Naive thymus-derived CD4-positive, alpha-beta T cell (primary cell): ENCODE data around the gene CCDC6. TPM values are rescaled to one million over a fixed set of nuclear protein-coding genes. Genes with fewer than 3 reads are reported as not detected.
"Not testable (repeated sequence)": the region's sequence is repeated elsewhere in the genome, so short reads cannot be mapped to it uniquely, and the experiment has no call there.

Experiments
- ATAC-seq: fragments of 150-1000 bp; cut with Tn5 transposase; 2 replicates; pipeline ENCODE4 v1.10.0; 2021; ENCODE audit warnings: mild to moderate bottlenecking, moderate library complexity
- CTCF ChIA-PET: fragments of 350-600 bp; sonication (Branson Sonifier 250); formaldehyde crosslinking; loops from one replicate; lab custom pipeline; 2021; ENCODE audit warnings: antibody characterized with exemption; lab: Charles Lee
- POLR2A ChIA-PET: fragments of 350-600 bp; sonication (Branson Sonifier 250); formaldehyde crosslinking; loops from one replicate; lab custom pipeline; 2021; ENCODE audit warnings: antibody characterized with exemption, inconsistent platforms; lab: Charles Lee
- DNase-seq, 9 donors: peaks; one replicate each; pipeline versions ENCODE4 v3.0.0 to v3.0.0-alpha.2; 2020 to 2022; ENCODE audit warnings: mixed read lengths in 1 of 9
- H3K27ac ChIP-seq: one replicate; pipeline ENCODE4 v1.7.0; 2013; ENCODE audit warnings: mild to moderate bottlenecking, low read depth, low read length, moderate library complexity
- H3K27me3 ChIP-seq, 2 donors: one replicate each; pipeline ENCODE4 v1.7.0; 2013; ENCODE audit warnings: low read length in 2 of 2, mild to moderate bottlenecking in 2 of 2, moderate library complexity in 2 of 2; ENCODE audit not compliant: control insufficient read depth in 2 of 2, insufficient read depth in 2 of 2
- H3K36me3 ChIP-seq, 3 experiments: 1 replicate in 2 of 3; 2 replicates in 1 of 3; pipeline ENCODE4 v1.7.0; 2013; ENCODE audit warnings: low read length in 3 of 3, mild to moderate bottlenecking in 3 of 3, moderate library complexity in 1 of 3; ENCODE audit not compliant: insufficient read depth in 3 of 3, control insufficient read depth in 2 of 3
- H3K4me1 ChIP-seq, 2 donors: one replicate each; pipeline ENCODE4 v1.7.0; 2013; ENCODE audit warnings: low read length in 2 of 2, mild to moderate bottlenecking in 2 of 2, moderate library complexity in 1 of 2; ENCODE audit not compliant: control insufficient read depth in 2 of 2, insufficient read depth in 2 of 2
- H3K4me3 ChIP-seq: 2 replicates; pipeline ENCODE4 v1.7.0; 2013; ENCODE audit warnings: mild to moderate bottlenecking, low read length
- H3K9me3 ChIP-seq, 3 experiments: 1 replicate in 2 of 3; 2 replicates in 1 of 3; pipeline ENCODE4 v1.7.0; 2013; ENCODE audit warnings: low read length in 3 of 3; ENCODE audit not compliant: control insufficient read depth in 2 of 3
- H3K27ac Mint-ChIP-seq, 9 donors: one replicate each; pipeline ENCODE4 v1.8.0; 2020 to 2022; ENCODE audit warnings: mixed read lengths in 9 of 9, mild to moderate bottlenecking in 8 of 9, moderate library complexity in 5 of 9, inconsistent platforms in 2 of 9
- H3K27me3 Mint-ChIP-seq, 5 donors: one replicate each; pipeline ENCODE4 v1.8.0; 2021 to 2022; ENCODE audit warnings: mixed read lengths in 5 of 5, mild to moderate bottlenecking in 1 of 5
- H3K36me3 Mint-ChIP-seq, 5 donors: one replicate each; pipeline ENCODE4 v1.8.0; 2020 to 2022; ENCODE audit warnings: mixed read lengths in 5 of 5, mild to moderate bottlenecking in 3 of 5, inconsistent platforms in 1 of 5
- H3K4me1 Mint-ChIP-seq, 7 donors: one replicate each; pipeline ENCODE4 v1.8.0; 2020 to 2022; ENCODE audit warnings: mixed read lengths in 7 of 7, mild to moderate bottlenecking in 3 of 7, inconsistent platforms in 1 of 7
- H3K4me3 Mint-ChIP-seq, 10 donors: one replicate each; pipeline ENCODE4 v1.8.0; 2020 to 2022; ENCODE audit warnings: mild to moderate bottlenecking in 10 of 10, mixed read lengths in 10 of 10, moderate library complexity in 6 of 10, inconsistent platforms in 2 of 10
- H3K9me3 Mint-ChIP-seq, 11 donors: one replicate each; pipeline ENCODE4 v1.8.0; 2020 to 2022; ENCODE audit warnings: mixed read lengths in 11 of 11, mild to moderate bottlenecking in 4 of 11, inconsistent platforms in 1 of 11, moderate library complexity in 1 of 11
- intact Hi-C, 2 donors: fragments of 100-400 bp; cut with micrococcal nuclease; formaldehyde crosslinking; loops; one replicate each; pipeline ENCODE4 v1.15.1; 2023
- polyA plus RNA-seq, 2 donors: library from polyadenylated mRNA; unstranded; fragments of 300-500 nt; fragmentation: Illumina TruSeq; gene quantifications; one replicate each; pipeline ENCODE4 v1.2.3, GENCODE V29; 2021
- total RNA-seq, 6 experiments: library from RNA in 5 of 6; stranded (reverse) in 5 of 6; gene quantifications; 1 replicate in 5 of 6; 2 replicates in 1 of 6; pipeline ENCODE4 v1.2.3 and lab custom pipeline; 2021 to 2026

The CCDC6 gene
- total and polyA plus RNA-seq, 7 experiments from 2014 or later, result 4.2 to 34.3 (median 21.0) TPM

- no peak overlapping the region for H3K27ac ChIP-seq
- no peak for DNase-seq
- no peak for ATAC-seq
- no peak overlapping the region for H3K27ac Mint-ChIP-seq
- peaks cover 0 to 33% (median 16%) of the 10 kb centered on the region in 3 experiments for H3K36me3 ChIP-seq
- peaks cover 0 to 2% (median 0%) of the 10 kb centered on the region in 7 donors for H3K4me1 Mint-ChIP-seq
- no peaks in the 10 kb centered on the region for H3K9me3 ChIP-seq
- H3K4me1 ChIP-seq, result no peaks in the 10 kb centered on the region
- H3K4me3 ChIP-seq, result no peak overlapping the region
- peaks cover 0 to 2% (median 0%) of the 10 kb centered on the region in 11 donors for H3K9me3 Mint-ChIP-seq
- CTCF ChIA-PET, result no interaction called here
- intact Hi-C loops, result no loop called here
- no peak overlapping the region for H3K4me3 Mint-ChIP-seq
- H3K27me3 Mint-ChIP-seq, result no peaks in the 10 kb centered on the region
- POLR2A ChIA-PET, result no interaction called here
- no peaks in the 10 kb centered on the region for H3K27me3 ChIP-seq
- peaks cover 10 to 54% (median 37%) of the 10 kb centered on the region in 5 donors for H3K36me3 Mint-ChIP-seq
Measured at GRCh38 chr10:59791601-59792000, 114.8 kb downstream of the CCDC6 start.

DNA sequence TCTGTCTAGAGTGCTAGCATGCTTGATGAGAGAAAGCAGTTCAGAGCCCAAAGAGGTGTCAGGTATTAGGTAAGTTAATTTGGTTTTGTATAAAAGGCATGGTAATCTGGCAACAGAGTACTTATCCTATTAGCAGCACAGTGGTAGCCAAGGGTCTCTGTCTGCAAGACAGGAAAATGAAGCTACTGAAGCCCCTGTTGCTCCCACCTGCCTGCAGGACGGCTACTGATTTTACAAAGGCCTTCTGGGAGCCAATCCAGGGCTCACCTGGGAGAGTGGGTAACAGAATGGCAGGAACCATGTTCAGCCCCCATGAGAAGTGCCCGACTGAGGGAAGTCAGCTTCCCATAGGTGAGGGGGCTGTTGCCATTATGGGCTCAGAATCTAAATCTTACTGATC, 116.3 kb downstream of the CCDC6 start:
- H3K4me1 Mint-ChIP-seq, H3K9me3 ChIP-seq, H3K4me3 ChIP-seq, H3K9me3 Mint-ChIP-seq, ATAC-seq, POLR2A ChIA-PET, H3K4me1 ChIP-seq, DNase-seq, CTCF ChIA-PET, intact Hi-C loops, H3K27me3 ChIP-seq, H3K27ac ChIP-seq, H3K4me3 Mint-ChIP-seq, H3K27me3 Mint-ChIP-seq: not testable (repeated sequence)
- Mint-ChIP-seq H3K36me3 (peaks cover 10 to 43% (median 31%) of the 10 kb centered on the region in 5 donors), H3K27ac (peak overlapping the region in 1 of 9 donors; percentile 4)
- H3K36me3 ChIP-seq, result peaks cover 0 to 33% (median 16%) of the 10 kb centered on the region in 3 experiments

- H3K36me3 ChIP-seq, result peaks cover 0 to 25% (median 13%) of the 10 kb centered on the region in 3 experiments
- intact Hi-C loops, H3K4me1 ChIP-seq, H3K9me3 Mint-ChIP-seq, H3K27me3 Mint-ChIP-seq, H3K27me3 ChIP-seq, H3K27ac ChIP-seq, CTCF ChIA-PET, POLR2A ChIA-PET, H3K9me3 ChIP-seq, H3K4me3 Mint-ChIP-seq, DNase-seq, ATAC-seq, H3K27ac Mint-ChIP-seq, H3K4me3 ChIP-seq, H3K4me1 Mint-ChIP-seq: not testable (repeated sequence)
- peaks cover 10 to 31% (median 19%) of the 10 kb centered on the region in 5 donors for H3K36me3 Mint-ChIP-seq
Measured at GRCh38 chr10:59788914-59789313, 117.4 kb downstream of the CCDC6 start.

DNA sequence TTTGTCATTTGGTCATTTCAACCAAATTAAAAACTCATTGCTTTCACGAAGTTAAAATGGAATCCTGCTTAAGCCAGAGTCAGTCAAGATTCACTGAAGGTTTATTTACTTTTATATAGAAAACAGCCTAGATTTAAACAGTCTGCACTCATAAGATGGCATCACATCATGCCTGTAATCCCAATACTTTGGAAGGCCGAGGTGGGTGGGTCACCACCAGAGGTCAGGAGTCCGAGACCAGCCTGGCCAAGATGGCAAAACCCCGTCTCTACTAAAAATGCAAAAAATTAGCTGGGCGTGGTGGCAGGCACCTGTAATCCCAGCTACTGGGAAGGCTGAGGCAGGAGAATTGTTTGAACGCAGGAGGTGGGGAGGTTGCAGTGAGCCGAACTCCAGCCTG, 119.3 kb downstream of the CCDC6 start:
- H3K9me3 Mint-ChIP-seq, H3K27me3 Mint-ChIP-seq, ATAC-seq, H3K4me3 ChIP-seq, H3K27ac ChIP-seq, CTCF ChIA-PET, H3K27me3 ChIP-seq, intact Hi-C loops, H3K9me3 ChIP-seq, H3K27ac Mint-ChIP-seq, H3K36me3 ChIP-seq, DNase-seq, H3K4me1 ChIP-seq, POLR2A ChIA-PET, H3K4me1 Mint-ChIP-seq, H3K4me3 Mint-ChIP-seq: not testable (repeated sequence)
- peaks cover 0 to 15% (median 6%) of the 10 kb centered on the region in 5 donors for H3K36me3 Mint-ChIP-seq

DNA sequence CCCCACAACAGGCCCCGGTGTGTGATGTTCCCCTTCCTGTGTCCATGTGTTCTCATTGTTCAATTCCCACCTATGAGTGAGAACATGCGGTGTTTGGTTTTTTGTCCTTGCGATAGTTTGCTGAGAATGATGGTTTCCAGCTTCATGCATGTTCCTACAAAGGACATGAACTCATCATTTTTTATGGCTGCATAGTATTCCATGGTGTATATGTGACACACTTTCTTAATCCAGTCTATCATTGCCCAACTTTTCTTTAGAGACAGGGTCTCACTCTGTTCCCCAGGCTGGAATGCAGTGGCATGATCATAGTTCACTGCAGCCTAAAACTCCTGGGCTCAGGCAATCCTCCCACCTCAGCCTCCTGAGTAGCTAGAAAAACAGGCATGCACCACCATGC, 120.9 kb downstream of the CCDC6 start:
- H3K27ac Mint-ChIP-seq, H3K36me3 Mint-ChIP-seq, intact Hi-C loops, H3K27ac ChIP-seq, H3K4me3 ChIP-seq, H3K9me3 Mint-ChIP-seq, H3K27me3 ChIP-seq, H3K27me3 Mint-ChIP-seq, H3K36me3 ChIP-seq, POLR2A ChIA-PET, H3K4me1 Mint-ChIP-seq, H3K4me3 Mint-ChIP-seq, ATAC-seq, DNase-seq, CTCF ChIA-PET, H3K4me1 ChIP-seq, H3K9me3 ChIP-seq: not testable (repeated sequence)

GRCh38 chr10:59781511-59781910, 124.8 kb downstream of the CCDC6 start:
- Histone ChIP-seq H3K4me3 (no peak overlapping the region), H3K9me3 (peaks cover 0 to 3% (median 0%) of the 10 kb centered on the region in 3 experiments), H3K27ac (no peak overlapping the region), H3K4me1 (no peaks in the 10 kb centered on the region), H3K27me3 (no peaks in the 10 kb centered on the region), H3K36me3 (no peaks in the 10 kb centered on the region)
- intact Hi-C loops, result no loop called here
- Mint-ChIP-seq H3K36me3 (peaks cover 0 to 11% (median 4%) of the 10 kb centered on the region in 5 donors), H3K4me1 (no peaks in the 10 kb centered on the region), H3K27me3 (peaks cover 0 to 2% (median 0%) of the 10 kb centered on the region in 5 donors), H3K27ac (no peak overlapping the region), H3K9me3 (peaks cover 0 to 14% (median 5%) of the 10 kb centered on the region in 11 donors), H3K4me3 (no peak overlapping the region)
- ATAC-seq (no peak), DNase-seq (no peak)
- ChIA-PET CTCF (interaction anchor here (0.8 kb wide), 1 partner anchor 9 kb away, joined by 4 read pairs; no protein-coding TSS in a partner anchor), POLR2A (no interaction called here)

DNA sequence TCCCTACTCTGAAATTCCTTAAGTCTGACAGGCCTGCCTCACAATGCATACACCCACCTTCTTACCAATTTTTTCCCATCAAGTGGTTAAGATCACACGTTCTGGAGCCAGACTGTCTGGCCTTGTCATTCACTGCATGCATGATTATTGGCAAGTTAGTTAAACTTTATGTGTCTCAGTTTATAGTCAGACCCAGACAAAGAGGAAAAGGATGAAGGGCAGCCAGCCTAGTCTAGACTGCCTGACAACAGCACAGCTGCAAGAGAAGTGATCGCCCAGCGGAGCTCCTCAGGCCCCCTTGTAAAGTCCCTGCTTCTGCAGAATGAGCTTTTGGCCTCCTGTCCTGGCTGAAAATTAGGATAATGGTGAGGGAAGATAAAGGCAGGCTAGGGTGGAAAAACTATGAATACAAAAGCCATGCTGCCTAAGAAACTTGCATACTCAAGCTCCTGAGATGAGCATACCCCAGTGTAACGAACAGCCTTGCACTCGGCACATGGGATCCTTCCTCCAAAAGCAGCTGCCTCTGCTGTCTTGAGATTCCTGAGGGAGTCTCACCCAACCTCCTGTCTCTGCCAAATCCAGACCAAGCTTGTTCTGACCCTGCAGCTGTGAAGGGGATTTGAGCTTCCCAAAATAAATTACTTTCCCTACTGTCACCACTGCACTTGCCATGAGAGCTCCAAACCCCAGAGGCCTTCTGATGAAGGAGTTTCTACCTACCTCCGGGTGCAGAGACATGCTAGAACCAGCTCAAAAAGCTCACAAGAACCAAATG, 126.4 kb downstream of the CCDC6 start:
- Histone ChIP-seq H3K27ac (no peak overlapping the region), H3K9me3 (peaks cover 0 to 3% (median 0%) of the 10 kb centered on the region in 3 experiments), H3K27me3 (no peaks in the 10 kb centered on the region), H3K36me3 (no peaks in the 10 kb centered on the region), H3K4me1 (no peaks in the 10 kb centered on the region), H3K4me3 (no peak overlapping the region)
- Mint-ChIP-seq H3K27ac (no peak overlapping the region), H3K27me3 (peaks cover 0 to 2% (median 0%) of the 10 kb centered on the region in 5 donors), H3K4me1 (no peaks in the 10 kb centered on the region), H3K4me3 (no peak overlapping the region), H3K9me3 (peaks cover 0 to 17% (median 5%) of the 10 kb centered on the region in 11 donors), H3K36me3 (peaks cover 0 to 11% (median 4%) of the 10 kb centered on the region in 5 donors)
- no peak for DNase-seq
- ChIA-PET CTCF (no interaction called here), POLR2A (no interaction called here)
- intact Hi-C loops, result no loop called here
- ATAC-seq, result no peak
